GM21447 (cell line): ENCODE data around the gene PLK3.
A peak's percentile ranks its signal among the peaks of the same experiment; 100 is the strongest.
"Not testable (repeated sequence)": the region's sequence is repeated elsewhere in the genome, so short reads cannot be mapped to it uniquely, and the experiment has no call there.

Source experiments
- ATAC-seq: cut with Tn5 transposase; IDR thresholded peaks from one replicate; pipeline ENCODE4 v1.9.1; 2021; ENCODE audit not compliant: unreplicated experiment

The PLK3 gene

DNA sequence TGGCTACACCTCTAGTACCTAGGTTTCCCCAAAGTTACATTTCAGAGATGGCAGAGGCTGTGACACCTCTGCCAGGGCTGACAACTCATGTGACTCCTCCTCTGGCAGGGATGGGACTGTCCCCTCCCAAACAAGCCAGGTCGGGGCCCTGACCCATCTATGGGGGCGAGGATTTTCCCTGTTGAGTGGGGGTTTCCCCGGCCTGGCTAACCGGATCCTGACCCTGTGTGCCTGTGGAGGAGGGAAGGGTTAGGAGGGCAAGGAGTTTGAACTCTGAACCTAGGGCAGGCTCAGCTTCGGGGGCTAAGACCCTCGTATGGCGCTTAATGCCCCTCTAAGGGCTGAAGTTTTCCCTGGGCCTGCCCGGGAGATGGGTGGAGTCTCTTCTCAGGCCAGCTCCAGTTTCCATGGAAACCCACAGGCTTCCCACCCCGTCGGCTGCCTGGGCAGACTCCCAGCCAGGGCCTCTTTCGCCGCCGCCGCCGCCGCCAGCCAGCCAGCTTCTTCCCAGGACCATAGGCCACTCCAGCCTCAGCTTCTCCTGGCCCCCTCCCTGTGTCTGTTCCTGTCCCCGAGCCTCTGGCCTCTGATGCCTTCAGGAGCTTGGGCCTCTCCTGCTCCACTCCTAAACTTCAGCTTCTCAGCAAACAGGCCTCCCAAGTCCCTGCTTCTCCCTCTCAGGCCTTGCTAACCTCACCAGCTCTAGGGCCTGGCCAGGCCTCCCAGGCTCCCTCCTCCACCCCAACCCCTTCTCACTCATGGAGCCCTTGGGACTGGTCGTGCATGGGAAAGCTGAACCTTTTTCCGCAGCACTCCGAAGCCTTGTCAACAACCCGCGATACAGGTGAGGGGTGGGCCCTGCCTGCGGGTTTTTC lies 8.1 kb downstream of the PLK3 start, which contains the start of gene BTBD19:
Gene BTBD19, plus strand, starts transcription at position 461 of the 875 bp plus-strand sequence. Its CDS starts 298 bp downstream, at position 759.
- ATAC-seq: peak; percentile 26

DNA sequence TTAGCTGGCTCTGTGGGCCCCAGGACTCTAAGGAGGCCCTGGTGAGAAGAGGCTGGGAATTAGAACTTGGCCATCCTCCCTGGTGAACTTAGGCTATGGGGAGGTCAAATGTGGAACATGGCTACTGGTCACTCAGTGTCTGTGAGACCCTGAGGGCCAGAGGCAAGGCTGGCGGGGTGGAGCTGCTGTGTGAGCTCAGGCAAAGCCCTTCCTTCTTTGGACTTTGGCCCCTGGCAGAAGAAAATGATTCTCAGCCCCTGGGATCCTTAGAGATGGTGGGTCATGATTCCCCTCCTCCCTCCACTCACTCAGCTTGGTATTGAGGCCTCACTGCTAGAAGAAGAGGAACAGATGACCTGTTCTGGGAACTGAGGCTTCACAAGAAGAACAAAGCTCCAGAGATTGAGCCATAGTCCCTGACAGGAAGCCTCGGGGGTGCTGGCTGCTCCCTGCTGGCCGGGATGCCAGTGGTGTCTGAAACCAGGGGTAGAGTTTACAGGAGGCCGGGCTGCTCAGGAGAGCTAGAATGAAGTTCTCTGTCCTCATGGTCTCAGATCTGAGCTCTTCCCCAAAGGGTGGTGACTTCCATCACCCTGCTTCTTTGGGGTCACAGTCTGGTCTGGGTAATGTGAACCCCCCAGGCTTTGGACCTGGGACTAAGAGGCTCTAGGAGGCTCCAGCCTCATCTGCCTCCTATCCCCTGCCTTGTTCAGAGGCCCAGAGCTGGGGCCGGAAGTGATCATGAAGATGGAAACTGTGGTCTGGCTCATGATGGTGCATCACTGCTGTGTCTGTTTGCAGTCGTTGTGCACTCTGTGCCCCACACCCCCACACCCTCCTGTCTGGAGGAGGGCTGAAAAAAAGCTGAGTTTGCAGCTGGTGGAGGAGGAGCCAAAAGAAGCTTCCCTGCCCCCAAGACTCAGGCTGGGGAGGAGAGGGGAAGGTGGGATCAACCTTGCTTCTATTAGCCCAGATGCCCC lies 9.1 kb downstream of the PLK3 start:
- ATAC-seq: peak; percentile 43

DNA sequence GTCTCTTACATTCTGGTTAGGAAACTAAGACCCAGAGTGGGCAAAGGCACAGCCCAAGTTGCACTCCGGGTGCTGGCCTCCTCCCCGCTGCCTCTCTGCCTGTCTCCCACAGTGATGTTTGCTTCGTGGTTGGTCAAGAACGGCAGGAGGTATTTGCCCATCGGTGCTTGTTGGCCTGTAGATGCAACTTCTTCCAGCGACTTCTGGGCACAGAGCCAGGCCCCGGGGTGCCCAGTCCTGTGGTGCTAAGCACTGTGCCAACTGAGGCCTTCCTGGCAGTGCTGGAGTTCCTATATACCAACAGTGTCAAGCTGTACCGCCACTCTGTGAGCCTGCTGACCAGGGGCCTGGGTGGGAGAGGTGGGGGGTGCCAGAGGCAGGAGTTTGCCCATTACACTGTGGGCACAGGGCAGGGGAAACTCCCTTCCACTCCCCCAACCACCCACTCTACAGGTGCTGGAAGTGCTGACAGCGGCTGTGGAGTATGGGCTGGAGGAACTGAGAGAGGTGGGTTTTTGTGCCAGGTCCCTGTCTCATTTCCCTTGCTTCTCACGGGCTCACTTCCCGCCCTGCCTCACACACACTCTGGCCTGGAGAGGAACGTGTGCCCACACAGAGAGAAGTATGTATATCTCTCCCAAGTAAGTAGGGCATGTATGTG lies 10.1 kb downstream of the PLK3 start:
- ATAC-seq: no peak

DNA sequence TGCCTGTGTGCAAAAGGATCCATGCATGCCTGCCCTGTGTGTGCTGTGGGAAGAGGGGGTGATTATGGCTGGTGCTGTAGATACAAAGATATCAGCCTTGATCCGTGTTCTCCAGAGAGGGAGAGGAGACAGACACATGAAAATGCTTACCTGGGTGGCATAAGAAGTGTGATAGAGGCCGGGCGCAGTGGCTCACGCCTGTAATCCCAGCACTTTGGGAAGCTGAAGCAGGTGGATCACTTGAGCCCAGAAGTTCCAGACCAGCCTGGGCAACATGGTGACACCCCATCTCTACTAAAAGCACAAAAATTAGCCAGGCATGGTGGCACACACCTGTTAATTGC lies 10.6 kb downstream of the PLK3 start:
- not testable (repeated sequence) for ATAC-seq

DNA sequence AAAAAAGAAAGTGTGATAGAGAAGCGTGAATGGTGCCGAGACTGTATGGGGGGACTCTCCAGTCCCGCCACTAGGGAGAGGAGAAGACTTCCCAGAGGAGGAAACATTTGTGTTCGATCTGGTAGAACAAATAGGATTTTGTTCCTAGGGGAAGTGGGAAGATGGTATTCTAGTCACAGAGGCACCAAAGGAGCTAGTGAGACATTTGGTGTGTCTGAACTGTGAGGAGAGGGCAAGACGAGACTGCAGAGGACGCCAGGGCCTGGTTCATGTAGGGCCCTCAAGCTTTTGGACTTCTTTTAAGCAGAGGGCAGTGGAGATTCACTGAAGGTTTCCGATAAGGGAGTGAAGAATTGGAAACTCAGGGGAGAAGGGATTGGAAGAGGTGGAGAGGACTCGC lies 11.1 kb downstream of the PLK3 start:
- ATAC-seq: no peak

DNA sequence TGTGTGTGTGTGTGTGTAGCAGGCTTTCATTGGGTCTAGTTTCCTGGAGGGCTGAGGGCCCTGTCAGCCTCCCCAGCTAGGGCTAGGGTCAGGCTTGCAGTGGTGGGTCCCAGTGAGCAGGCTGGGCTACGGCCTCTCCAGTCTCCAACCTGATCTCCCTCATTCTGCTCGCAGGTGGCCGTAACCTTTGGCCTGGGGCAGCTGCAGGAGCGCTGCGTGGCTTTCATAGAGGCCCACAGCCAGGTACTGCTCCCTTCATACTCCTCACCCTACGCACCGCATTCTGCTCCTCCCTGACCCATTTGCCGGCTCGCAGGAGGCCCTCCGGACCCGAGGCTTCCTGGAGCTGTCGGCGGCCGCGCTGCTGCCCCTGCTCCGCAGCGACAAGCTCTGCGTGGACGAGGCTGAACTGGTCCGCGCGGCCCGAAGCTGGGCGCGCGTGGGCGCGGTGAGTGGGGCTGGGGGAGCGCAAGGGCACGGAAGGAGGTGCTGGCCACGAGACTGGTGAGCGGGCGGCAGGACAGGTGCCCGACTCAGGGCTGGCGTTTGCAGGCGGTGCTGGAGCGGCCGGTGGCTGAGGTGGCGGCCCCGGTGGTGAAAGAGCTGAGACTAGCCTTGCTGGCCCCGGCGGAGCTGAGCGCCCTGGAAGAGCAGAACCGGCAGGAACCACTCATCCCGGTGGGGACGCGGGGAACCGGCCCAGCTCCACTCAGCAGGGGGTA lies 12.8 kb downstream of the PLK3 start:
- no peak for ATAC-seq

DNA sequence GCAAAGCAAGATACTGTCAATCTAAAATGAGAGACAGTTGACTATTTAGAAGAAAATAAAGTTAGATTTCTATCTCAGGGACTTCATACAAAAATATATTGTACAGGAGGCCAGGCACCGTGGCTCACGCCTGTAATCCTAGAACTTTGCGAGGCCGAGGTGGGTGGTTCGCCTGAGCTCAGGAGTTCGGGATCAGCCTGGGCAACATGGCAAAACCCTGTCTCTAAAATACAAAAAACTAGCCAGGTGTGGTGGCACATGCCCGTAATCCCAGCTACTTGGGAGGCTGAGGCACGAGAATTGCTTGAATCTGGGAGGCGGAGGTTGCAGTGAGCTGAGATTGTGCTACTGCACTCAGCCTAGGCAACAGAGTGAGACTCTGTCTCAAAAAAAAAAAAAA lies 15.7 kb downstream of the PLK3 start:
- ATAC-seq: not testable (repeated sequence)

DNA sequence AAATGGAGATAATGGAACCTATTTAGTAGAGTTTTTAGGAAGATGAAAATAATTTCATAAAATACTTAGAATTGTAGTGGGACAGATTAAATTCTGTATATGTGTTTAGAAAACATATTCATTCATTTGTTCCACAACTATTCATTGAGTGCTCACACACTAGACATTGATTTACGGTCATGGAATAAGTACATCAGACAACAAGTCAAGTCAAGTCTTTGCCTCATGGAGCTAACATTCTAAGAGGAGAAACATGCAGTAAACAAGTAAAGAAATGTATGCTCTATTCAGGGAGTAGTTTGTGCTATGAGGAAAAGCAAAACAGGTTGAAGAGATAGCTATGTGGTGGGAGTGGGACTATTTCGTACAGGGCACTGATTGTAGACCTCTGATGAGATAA lies 17.1 kb downstream of the PLK3 start:
- ATAC-seq: no peak

DNA sequence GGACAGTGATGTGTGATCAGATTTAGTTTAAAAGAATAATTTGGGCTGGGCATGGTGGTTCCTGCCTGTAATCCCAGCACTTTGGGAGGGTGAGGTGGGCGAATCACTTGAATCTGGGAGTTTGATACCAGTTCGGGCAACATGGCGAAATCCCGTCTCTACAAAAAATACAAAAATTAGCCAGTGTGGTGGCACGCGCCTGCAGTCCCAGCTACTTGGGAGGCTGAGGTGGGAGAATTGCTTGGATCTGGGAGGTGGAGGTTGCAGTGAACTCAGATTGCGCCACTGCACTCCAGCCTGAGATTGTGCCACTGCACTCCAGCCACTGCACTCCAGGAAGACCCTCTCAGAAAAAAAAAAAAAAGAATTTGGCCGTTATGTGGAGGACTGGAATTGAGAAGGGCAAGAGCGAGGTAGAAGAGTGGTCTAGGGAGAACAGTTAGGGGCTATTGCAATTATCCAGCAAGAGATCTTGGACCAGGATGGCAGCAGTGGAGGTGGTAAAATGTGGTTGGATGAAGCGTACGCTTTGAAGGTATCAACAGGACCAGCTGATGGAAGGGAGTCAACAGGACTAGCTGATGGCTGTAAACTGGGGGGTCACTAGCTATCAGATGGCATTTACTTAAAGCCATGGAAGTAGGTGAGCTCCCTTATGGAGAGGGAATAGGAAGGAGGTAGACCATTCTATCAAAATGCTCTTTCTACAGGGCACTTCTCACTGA lies 17.8 kb downstream of the PLK3 start:
- no peak for ATAC-seq

DNA sequence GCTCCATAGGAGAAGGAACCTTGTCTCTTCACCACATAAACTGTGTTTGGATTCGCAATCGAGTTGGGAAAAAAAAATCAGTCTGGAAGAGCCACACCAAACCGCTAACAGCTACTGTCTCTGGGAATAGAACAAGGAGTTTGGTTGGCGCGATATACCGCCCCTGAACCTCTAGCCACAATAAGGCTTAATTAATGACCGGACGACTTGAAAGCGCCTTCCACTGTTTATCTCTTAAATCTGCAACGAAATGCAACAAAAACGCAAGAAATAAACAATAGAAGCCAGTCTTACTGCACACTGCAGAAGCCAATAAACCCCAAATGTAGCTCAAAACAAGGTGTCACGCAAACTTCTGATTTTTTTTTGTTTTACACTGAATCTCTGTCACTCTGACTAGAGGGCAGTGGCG lies 19.0 kb downstream of the PLK3 start:
- ATAC-seq: peak; percentile 1

DNA sequence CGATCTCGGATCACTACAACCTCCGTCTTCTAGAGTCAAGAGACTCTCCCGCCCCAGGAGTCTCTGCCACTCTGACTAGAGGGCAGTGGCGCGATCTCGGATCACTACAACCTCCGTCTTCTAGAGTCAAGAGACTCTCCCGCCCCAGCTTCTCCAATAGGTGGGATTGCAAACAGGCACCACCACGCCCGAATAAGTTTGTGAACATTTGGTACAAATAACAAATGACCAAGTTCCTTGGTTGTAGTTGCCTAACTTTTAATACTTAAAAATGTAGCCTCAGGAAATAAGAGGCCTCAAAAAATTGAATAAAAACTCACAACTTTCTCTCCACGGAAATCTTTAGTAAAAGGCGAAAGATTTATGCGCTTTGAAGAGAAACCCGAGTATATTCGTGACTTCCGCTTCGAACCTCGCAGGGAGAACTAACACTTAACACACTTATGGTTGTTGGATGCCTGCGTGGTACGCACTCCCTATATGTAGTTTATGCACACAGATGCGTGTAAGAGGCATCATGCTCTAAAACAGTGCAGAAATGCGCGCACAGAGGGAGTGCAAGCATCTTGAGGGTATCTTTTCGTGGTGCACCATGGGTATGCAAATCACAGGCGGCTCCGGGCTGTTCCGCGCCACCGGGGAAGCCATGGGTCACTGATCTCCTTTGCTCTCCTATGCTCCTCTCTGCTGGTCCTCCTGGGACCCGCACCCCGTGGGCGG lies 19.6 kb downstream of the PLK3 start:
- peak; percentile 81 for ATAC-seq

DNA sequence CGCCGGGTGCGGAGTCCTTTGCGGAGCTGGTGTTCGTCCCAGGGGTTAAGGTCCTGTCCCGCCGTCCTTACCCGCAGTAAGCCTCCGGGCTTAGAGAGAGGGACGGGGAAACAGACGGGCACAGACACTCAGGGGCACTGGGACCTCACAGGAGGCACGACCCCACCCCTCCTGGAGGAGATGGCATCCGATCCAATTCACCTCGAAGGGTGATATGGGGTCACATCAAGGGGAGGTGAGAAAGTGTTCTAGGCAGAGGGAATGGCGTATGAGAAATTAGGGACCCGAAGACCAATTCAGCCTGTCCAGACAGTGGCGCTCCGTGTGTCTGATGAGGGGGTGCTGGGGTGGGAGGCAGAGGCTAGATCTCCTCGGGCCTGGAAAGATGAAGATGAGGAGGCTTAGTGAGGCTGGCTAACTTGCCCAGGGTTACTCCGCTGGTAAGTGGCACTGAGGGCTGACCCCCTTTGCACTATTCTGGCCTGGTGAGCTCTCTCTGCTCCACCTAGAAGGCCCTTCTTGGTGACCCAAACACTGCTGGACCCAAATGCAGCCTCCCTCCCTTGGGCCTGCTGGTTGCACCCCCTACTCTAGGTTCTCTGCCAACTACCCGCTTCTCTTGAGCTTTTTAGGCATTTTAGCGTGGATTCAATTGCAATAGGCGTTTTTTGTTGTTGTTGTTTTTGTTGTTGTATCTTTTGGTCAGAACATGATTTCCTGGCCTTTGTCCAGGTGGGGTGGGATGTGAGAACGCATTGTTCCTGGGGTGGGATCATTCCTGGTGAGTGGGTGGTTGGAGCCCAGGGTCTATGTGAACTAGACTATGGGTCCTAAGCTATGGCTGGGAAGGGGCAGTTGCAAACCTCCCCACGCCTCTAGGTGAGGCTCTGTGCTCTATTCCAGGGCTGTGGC lies 20.4 kb downstream of the PLK3 start:
- ATAC-seq: no peak

DNA sequence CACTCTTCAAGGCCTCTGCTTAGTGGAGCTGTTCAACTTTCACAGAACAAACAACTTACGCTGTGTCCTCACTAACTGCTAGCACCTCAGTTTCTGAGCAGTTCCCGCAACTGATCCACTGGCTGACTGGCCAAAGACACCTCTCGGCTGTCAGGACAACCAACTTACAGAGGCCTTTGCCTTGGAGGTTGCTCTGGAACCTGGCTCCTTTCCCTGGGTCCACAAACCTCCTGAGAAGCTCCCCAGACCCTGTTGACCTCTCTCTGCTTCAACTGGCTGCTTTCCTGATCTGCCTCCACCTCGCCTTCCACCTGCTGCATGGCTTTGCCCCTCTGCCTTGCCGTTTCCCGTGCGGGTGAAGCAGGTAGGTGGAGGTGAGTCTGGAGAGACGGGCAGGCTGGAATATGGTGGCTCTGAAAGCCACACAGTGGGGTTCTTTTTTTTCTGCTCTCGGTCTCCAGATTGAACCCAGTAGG lies 21.1 kb downstream of the PLK3 start:
- ATAC-seq: no peak

DNA sequence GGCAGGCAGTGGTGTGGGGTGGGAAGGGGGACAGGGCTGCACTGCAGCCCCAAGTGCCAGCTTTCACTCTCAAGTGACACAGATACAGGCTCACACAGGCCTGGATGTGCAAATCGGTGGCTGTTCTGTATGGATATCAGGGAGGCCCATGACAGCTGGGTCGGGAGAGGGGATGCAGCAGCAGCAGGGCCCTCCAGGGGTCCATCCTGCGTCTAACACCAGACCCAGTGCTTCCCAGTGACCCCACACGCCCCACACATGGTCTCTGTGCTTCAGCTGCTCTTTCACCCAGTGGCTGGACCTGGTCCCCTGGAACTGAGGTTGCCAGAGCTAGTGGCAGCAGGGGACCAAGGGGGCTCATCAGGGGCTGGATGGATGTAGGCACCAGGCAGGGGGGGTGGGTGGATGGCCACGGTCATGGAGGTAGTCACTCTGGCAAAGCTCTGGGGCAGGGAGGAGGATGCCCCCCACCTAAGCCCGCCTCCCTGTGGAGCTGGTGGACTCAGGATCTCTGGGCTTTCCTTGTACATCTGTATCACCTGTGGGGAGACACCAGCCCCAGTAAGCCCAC lies 22.0 kb downstream of the PLK3 start:
- no peak for ATAC-seq

DNA sequence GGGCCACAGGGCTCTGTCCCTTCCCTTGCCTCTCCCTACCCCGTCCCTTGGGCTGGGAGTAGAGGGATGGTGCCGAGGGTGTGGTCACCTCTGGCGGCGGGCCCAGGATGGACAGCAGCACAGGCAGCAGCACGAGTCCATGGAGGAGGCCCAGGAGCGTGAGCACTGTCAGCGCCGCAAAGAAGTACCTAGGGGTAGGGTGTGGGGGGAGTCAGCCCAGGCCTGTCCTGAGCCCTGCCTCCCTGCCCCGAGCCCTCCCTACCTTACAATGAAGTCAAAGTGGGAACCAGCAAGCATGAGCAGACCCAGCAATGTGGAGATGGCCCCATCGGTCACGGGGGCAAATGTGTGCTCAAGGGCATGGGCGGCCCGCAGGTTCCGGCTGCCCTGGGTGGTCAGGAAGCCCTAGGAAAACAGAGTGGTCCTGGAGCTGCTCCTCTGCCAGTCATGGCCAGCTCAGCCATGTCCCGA lies 22.8 kb downstream of the PLK3 start:
- ATAC-seq: no peak

DNA sequence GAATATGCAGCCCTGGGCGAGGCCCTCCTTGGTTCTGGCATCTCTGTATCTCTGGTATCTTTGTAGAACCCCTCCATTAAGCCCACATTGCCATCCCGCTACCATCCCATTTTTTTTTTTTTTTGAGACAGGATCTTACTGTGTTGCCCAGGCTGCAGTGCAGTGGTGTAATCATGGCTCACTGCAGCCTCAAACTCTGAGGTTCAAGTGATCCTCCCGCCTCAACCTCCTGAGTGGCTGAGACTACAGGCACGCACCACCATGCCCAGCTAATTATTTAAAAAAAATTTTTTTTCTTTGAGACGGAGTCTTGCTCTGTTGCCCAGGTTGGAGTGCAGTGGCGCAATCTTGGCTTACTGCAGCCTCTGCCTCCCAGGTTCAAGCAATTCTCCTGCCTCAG lies 24.2 kb downstream of the PLK3 start:
- not testable (repeated sequence) for ATAC-seq

DNA sequence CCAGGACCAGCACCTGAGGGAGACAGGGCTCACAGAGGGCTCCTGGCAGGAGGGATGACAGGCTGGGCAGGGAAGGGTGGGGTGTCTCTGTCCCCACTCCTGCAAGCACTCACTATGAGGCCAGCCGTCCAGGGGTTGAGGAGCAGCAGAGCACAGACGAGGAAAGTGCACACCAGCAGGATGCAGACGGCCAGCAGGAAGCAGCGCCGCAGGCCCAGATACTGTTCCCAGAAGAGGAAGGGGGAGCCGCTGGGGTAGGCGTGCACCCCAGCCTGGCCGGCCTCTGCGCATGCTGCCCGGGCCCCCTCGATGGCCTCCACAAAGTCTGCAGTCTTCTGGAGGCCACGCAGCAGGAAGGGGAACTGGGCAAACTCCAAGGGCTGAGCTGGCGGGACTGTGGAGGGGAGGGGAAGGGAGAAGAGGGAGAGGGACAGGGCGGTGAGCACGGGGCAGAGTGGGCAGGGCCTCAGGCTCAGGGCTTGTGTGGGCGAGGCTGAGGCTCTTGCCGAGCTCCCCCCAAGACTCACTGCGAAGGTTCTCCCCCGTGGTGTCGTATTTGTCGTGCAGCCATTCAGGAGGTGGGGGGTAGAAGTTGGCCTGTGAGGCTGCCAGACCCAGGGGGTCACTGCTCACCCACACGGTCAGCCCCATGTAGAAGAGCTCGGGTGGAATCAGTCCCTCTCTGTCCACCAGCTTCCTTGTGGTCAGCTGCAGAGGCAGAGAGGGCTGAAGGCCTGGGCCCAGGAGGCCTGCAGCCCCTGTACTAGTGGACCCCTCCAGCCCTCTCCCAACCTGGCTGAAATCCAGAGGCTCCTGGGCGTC lies 26.4 kb downstream of the PLK3 start:
- no peak for ATAC-seq
